HepG2 (cell line): ENCODE measurements around the gene TENM3.

Source experiments
- AFF4 ChIP-seq: sonication (generic); formaldehyde crosslinking; IDR thresholded peaks from 2 replicates; pipeline ENCODE4 v1.4.0; 2020; ENCODE audit warnings: missing genetic modification reagents
- HNRNPK ChIP-seq: fragments of 200-400 bp; formaldehyde crosslinking; IDR thresholded peaks from 2 replicates; pipeline ENCODE4 v1.6.1; 2018; ENCODE audit warnings: low read length, low read depth, moderate library complexity, mild to moderate bottlenecking; ENCODE audit not compliant: poor library complexity, severe bottlenecking
- MAX ChIP-seq: IDR thresholded peaks from 2 replicates; pipeline ENCODE4 v1.6.1; 2012; ENCODE audit warnings: inconsistent platforms
- NFRKB ChIP-seq: fragments of 450-650 bp; IDR thresholded peaks from 2 replicates; pipeline ENCODE4 v1.6.1; 2017
- ZFX ChIP-seq: sonication (generic); formaldehyde crosslinking; IDR thresholded peaks from 2 replicates; pipeline ENCODE4 v1.4.0; 2020; ENCODE audit warnings: mild to moderate bottlenecking, low read depth, missing genetic modification reagents, moderate library complexity
- ZNF317 ChIP-seq: sonication (generic); formaldehyde crosslinking; IDR thresholded peaks from 2 replicates; pipeline ENCODE4 v1.5.0; 2020; ENCODE audit warnings: mild to moderate bottlenecking, missing genetic modification reagents
- ZNF747 ChIP-seq: sonication (generic); formaldehyde crosslinking; IDR thresholded peaks from 2 replicates; pipeline ENCODE4 v1.8.1; 2023; ENCODE audit warnings: missing genetic modification reagents, mild to moderate bottlenecking, borderline replicate concordance

DNA sequence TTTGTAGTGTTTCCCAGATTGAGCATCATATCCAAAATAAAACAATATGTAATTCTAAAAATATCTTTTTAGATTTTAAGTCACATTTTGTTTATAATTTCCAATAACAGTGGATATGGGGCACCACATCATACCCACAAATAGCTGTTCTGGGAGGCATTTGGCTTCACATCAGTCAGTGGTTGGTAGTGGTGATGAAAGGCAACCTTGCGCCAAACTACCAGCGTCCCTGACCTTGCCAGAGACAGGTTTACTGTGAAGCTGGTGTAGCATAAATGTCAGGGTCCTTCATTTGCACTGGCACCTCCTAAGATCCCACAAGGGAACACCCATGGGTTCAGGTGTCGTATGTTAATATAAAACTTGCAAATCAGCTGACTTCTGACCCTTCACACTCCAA, 451.8 kb downstream of the TENM3 start:
- TF ChIP-seq NFRKB (no peak), ZFX (CRISPR knock-in tag) (no peak), ZNF317 (CRISPR knock-in tag) (no peak), AFF4 (CRISPR knock-in tag) (no peak), ZNF747 (CRISPR knock-in tag) (no peak), MAX (no peak), HNRNPK (no peak)
